ENCODE results near the gene MMRN2.
"Not testable (repeated sequence)": the region's sequence is repeated elsewhere in the genome, so short reads cannot be mapped to it uniquely, and the experiment has no call there.

MMRN2 gene, protein sequence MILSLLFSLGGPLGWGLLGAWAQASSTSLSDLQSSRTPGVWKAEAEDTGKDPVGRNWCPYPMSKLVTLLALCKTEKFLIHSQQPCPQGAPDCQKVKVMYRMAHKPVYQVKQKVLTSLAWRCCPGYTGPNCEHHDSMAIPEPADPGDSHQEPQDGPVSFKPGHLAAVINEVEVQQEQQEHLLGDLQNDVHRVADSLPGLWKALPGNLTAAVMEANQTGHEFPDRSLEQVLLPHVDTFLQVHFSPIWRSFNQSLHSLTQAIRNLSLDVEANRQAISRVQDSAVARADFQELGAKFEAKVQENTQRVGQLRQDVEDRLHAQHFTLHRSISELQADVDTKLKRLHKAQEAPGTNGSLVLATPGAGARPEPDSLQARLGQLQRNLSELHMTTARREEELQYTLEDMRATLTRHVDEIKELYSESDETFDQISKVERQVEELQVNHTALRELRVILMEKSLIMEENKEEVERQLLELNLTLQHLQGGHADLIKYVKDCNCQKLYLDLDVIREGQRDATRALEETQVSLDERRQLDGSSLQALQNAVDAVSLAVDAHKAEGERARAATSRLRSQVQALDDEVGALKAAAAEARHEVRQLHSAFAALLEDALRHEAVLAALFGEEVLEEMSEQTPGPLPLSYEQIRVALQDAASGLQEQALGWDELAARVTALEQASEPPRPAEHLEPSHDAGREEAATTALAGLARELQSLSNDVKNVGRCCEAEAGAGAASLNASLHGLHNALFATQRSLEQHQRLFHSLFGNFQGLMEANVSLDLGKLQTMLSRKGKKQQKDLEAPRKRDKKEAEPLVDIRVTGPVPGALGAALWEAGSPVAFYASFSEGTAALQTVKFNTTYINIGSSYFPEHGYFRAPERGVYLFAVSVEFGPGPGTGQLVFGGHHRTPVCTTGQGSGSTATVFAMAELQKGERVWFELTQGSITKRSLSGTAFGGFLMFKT

DNA sequence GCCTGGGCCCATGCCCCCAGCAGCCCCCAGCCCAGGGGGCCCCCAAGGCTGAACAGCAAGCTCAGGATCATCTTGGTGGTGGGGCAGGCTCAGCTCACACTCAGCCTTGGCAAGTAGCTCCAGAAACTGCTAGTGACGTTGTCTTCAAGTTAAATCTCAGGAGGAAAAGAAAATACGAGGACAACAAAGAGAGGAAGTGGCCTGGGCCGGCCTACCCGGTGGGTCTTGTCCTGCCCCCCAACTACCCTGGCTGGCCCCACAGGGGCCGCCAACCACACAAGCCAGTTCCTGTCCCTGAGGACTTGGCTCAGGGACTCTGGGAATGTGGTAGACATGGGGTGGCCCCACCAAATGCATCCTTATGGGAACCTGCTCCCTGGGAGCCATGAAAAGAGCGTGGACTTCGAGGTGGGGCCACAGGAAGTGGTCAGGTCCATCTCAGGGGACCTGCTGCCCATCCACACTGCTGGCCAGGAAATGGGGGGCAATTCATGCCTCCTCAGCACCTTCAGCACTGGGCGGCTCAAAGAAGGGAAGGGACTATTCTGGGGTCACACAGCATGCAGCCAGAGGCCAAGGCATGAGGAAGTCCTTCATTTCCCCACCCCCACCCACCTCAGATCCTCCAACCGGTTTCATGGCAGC is at the start of gene MMRN2:
MMRN2 (minus strand) TSS at position 145 of the 645 bp plus-strand sequence; CDS start at position 71, 74 bp downstream.
- no peak for DNase-seq

DNA sequence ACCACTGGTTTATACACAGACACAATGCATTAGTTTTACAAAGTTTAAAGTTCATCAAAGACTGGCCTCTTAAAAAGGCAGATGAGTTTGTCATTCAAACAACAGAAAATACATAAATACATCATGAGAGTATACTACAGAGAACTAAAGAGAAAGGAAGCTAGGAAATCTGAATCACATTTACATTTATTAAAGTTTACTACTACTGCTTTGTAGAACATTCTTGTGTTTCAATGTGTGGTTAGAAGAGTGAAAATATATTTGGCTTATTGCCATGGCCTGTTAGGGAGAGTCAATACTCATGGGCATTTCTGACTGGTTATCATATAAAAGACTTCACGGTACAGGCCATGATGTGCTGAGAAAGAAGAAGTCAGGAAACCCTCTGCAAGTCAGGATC is 49.7 kb upstream of the MMRN2 start:
- not testable (repeated sequence) for DNase-seq

DNA sequence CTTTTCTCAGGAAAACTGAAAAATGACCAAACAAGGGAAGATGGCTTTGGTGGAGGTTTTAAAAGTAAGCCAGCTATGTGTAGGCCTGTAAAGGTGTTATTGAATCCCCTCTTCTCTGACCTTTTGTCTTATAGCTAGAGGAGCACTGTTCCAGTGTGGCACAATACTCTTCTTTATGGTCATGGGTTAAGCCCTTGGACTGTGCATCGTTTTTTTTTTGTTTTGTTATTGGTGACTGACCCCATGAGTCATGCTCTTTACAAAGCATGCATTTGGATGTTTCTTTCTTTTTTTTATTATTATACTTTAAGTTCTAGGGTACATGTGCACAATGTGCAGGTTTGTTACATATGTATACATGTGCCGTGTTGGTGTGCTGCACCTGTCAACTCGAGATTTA is 43.1 kb upstream of the MMRN2 start:
- DNase-seq: no peak

DNA sequence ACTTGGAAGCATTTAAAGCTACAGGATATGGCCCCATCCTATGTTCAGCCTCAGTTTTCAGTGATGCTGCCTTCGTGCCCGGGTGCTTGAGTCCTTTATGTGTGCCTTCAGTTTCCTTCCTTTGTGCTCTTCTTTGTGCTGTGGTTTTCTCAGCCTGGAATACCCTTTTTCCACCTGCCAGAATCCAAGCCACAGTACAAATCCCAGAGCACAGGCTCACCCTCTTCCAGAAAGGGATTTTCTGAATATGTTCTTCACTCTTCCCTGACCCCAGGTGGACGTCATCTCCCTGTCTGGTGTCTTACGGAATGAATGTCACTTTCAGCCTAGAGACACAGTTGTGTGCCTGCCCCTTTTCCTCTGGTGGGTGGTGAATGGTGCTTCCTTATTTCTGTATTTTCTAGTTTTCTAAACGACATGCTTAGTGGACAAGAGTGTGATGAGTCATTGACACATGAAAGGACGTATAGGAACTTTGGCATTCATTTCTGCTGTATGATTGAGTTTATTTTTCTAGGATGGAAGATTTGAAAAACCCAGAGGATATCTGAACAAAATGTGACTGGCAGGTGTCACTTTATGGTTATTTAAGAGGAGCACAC is 42.5 kb upstream of the MMRN2 start:
- not testable (repeated sequence) for DNase-seq

DNA sequence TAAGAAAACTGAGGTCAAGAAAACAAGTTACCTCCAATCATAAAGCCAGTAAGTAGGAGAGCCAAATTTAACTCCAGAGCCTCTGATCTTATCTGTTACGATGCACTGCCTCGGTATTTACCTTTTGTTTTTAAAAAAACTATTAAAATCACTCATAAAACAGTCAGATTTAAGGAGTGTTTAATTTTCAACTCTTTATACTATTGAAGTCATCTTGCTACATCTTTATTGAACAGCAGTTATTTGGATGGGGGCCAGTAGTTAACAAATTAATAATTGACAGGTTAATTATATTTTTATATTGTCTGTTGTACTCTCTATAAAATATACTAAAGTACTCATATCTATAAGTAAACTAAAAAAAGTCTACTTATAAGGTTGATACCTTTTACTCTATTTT is 35.5 kb upstream of the MMRN2 start:
- DNase-seq: no peak

DNA sequence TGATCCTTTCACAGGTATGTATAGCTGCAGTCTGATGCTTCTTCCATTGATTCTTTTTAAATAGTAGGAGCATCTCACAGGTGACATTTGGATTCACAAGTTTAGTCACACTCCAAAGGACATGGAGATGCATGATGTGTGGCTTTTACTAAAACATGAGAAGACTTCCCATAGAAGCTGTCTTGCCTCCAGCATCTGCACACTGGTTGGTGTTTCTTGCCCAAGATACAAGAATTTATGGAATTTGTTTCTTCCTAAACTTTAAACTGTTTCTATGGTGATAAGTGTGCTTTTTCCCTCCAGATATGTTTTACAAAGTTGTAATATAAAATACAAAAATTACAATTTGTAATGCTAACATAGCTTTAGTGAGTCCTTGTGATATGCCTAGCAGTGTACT is 35.0 kb upstream of the MMRN2 start:
- no peak for DNase-seq

DNA sequence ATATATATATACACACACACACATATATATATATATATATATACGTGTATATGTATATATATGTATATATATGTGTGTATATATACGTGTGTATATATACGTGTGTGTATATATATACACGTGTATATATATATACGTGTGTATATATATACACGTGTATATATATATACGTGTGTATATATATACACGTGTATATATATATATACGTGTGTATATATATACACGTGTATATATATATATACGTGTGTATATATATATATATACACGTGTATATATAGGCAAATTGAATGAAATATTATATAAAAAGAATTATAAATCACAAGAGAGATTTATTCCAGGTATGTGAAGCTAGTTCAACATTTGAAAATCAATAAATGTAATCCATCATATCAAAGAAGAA is 33.9 kb upstream of the MMRN2 start:
- not testable (repeated sequence) for DNase-seq

DNA sequence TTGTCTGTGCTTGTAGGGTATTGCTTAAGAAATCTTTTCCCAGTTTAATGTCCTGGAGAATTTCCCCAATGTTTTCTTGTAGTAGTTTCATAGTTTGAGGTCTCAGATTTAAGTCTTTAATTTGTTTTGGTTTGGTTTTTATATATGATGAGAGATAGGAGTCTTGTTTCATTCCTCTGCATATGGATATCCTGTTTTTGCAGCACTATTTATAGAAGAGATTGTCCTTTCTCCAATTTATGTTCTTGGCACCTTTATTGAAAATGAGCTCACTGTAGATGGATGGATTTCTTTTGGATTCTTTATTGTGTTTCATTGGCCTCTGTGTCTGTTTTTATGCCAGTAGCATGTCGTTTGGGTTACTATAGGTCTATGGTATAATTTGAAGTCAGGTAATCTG is 31.1 kb upstream of the MMRN2 start:
- DNase-seq: no peak

DNA sequence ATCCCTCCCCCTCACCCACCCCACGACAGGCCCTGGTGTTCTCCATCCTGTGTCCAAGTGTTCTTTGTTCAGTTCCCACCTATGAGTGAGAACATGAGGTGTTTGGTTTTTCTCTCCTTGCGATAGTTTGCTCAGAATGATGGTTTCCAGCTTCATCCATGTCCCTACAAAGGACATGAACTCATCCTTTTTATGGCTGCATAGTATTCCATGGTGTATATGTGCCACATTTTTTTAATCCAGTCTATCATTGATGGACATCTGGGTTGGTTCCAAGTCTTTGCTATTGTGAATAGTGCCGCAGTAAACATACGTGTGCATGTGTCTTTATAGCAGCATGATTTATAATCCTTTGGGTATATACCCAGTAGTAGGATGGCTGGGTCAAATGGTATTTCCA is 27.1 kb upstream of the MMRN2 start:
- DNase-seq: not testable (repeated sequence)

DNA sequence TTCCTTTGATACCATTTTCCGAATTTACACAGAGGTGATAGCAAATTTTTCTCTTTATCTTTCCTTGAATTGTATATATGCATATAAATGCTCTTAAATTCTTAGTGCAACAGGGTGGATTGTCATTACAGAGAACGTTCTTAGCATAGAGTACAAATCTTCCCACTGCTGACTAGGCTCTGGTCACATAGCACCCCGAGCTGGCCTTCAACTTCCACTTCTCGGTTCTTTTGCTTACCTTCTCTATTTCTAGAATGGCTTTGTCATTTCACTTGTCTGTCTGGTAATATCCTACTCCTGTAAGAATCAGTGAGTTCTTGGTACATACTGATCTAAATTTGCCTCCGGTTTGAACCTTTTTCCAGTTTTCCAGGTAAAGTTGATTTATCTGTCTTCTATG is 24.3 kb upstream of the MMRN2 start:
- DNase-seq: no peak

DNA sequence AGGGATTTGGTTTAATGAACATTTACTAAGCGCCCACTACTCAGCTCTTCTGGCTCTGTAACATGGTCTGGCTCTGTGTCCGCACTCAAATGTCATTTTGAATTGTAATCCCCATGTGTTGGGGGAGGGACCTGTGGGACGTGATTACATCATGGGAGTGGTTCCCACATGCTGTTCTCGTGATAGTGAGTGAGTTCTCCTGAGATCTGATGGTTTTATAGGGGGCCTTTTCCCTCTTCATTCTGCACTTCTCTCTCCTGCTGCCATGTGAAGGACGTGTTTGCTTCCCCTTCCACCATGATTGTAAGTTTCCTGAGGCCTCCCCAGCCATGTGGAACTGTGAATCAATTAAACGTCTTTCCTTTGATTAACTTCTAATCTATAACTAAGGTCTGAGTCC is 23.6 kb upstream of the MMRN2 start:
- DNase-seq: not testable (repeated sequence)

DNA sequence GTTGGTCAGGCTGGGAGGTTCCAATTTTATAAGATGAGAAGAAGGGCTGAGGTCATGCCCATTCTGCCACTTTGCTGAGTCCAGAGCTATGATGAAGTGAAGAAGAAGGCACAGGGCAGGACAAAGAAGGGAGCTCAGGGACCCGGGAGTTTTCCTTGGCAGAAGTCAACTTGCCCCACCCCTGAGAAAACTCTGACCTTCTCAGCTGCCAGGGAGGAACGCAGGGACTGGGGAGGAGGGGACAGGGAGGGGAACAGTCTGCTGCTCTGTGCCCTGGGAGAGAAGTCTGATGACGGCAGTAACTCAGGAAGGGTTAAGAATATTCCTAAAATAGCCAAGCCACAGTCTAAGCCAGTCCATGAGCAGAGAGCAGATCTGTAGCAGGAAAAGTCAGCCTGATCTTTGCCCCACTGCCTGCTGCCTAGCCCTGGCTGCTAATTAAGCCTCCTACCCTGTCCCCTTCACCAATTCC is 22.6 kb upstream of the MMRN2 start:
- no peak for DNase-seq

DNA sequence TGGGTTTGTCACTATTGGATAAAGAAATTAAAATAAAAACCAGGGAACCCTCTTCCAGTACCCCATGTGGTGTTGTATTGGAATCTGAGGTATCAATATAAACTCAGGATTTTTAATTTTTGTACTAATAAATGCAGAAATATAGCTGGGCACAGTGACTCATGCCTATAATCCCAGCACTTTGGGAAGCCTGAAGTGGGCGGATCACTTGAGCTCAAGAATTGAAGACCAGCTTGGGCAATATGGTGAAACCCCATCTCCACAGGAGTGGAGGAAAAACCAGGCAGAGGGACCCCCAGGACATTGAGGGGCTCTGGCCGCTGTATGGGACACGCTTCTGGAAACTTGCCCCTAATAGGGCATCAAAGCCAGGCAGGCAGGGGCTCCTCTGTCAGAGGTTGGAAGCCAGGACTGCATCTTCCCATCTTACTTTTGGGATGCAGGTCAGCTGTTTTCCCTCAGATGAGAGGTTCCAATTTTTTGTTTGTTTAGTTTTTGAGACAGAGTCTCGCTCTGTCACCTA is 21.9 kb upstream of the MMRN2 start:
- DNase-seq: no peak

DNA sequence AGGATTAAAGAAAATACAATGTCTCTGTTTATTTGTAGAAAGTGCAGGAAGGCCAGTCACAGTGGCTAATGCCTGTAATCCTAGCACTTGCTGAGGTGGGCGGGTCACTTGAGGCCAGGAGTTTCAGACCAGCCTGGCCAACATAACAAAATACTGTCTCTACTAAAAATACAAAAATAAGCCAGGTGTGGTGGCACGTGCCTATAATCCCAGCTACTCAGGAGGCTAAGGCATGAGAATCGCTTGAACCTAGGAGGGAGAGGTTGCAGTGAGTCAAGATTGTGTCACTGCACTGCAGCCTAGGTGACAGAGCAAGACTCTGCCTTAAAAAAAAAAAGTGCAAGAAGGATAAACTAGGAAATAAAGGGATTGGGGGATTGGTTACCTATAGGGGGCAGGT is 21.0 kb upstream of the MMRN2 start:
- DNase-seq: not testable (repeated sequence)

DNA sequence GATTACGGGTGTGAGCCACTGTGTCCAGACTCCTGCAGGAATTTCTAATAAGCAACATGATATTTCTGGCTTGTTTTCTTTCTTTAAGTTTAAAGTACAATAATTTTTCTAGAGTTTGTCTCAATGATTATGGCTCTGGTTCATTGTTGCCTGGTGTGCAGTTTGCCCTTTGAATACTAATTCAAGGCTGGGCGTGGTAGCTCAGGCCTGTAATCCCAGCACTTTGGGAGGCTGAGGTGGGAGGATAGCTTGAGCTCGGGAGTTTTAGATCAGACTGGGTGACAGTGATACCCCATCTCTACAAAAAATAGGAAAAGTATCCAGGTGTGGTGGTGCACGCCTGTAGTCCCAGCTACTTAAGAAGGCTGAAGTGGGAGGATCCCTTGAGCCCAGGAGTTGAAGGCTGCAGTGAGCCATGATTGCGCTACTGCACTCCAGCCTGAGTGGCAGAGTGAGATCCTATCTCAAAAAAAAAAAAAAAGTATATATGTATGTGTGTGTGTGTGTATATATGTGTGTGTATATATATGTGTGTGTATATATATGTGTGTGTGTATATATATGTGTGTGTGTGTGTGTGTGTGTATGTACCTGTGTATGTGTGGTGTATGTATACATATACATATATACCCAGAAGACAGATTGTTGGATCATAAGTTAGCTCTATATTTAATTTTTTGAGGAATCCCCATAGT is 19.1 kb upstream of the MMRN2 start:
- no peak for DNase-seq

DNA sequence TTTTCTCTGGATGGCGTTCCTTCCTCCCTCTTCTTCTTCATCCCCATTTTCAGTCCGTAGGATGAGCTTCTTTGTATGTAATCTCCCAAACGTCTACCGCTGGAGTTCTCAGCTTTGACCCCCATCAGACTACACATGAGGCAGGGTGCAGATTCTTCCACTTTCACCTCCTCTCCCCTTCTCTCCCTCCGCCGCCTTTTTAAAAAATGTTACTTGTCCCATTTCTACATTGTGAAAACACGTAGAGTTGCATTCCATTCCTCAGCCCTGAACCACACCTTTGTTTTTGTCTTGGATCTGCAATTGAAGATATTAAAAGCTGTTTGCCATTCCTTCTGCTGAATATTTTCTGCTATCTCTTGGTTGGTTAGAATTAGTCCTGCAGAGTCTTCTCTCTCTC is 17.1 kb upstream of the MMRN2 start:
- no peak for DNase-seq

DNA sequence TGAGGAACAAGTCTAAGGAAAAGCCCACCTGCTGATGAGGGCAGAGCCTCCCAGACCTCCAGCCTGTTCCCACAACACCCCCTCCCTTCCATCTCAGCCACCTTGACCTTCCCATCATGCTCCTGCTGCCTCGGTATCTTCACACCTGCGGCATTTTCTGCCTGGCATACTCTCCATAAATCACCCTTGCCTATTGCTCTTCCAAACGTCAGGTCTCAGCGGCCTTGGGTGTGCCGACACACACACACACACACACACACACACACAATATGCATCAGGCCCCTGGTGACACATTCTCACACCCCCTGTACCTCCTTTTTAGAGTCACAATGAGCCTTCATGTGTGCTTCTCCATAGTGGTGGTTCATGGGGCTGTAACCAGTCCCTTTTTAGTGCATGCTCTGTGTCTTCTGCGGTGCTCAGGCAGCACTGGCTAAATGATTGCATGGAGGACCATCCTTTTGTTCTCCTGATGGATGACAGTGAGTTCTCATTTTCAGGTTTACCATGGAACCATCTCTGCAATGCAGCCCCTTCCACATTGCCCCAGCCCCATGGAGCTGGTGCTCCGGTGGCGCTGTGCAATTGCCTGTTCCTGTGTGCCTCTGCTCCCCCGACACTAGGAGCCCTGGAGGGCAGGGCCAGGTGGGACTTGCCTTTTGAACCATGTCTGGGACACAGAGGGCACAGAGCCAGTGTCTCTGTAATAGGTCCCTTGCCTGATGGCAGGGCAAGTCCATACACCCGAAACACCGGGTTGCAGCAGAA is 15.4 kb upstream of the MMRN2 start:
- no peak for DNase-seq

DNA sequence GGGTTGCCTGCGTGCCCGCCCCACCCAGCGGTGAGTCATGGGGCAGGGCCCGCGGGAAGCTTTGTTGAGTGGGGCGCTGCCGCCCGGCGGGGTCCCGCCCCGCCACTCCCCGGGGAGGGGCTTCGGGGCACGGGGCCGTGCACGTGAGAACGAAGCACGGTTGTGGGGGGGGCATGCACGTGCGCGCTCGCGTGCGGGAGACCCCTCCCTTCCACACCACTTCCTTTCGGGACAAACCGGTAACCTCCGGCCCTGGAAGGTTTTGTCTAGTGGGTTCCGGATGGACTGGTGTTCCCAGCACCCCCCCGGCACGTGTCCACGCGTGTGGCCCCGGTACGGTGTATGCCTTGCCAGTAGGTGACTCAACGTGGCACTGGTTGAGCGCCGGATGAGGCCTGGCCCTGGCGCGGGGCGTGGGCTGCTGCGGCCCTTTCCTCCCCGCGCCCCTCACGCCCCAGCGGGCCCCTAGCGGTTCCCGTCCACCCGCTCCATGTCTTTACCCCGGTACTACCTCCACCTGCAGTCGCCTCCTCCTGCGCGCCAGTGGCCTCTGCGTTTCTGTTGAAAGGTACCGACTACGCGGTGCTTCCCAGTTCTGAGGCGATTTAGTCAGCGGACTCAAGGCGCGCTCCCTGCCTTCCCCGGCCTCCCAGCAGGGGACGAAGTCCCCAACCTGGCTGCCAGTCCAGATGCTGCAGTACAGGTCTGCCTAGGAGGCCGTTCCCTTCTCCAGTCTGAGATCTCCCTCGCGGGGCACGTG is 14.0 kb upstream of the MMRN2 start:
- peak; percentile 91 for DNase-seq

DNA sequence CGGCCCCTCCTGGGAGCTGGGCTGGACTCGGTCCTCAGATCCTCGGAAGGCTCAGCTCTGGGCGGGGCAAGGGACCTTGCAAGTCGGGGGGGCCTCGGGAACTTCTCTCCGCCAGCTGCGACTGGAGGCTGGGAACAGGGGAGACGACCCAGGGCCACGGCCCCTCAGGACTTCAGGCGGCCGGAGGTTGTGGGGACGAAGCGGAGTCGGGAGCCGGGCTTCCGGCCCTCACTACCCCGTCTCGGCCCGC is 13.5 kb upstream of the MMRN2 start:
- no peak for DNase-seq

DNA sequence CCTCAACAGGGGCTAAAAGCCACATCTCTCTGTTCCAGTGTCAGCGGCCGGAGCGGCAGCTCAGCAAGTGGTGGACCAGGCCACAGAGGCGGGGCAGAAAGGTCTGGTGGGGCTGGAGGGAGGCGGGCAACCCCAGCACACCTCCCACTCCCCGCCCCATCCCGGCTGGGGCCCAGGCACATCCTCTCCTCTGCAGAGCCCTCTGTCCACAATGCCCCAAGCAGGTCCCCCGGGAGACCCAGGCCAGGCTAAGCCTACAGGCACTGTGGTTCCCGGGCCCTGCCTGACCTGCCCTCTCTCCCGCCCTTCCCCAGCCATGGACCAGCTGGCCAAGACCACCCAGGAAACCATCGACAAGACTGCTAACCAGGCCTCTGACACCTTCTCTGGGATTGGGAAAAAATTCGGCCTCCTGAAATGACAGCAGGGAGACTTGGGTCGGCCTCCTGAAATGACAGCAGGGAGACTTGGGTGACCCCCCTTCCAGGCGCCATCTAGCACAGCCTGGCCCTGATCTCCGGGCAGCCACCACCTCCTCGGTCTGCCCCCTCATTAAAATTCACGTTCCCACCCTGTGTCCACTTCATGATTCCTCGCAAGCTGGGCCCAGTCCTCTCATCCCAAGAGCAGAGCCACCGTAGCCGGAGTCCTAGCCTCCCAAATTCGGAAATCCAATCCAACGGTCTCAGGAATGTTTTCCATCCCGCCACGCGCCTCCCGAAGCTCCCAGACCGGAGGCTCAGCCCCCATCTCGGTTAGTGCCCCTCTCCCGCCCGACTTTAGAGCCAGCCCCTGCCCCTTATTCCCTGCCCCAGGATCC is 13.0 kb upstream of the MMRN2 start:
- peak; percentile 69 for DNase-seq

Measured in right forelimb (tissue), 1 donor.